HG02973 (cell line): ENCODE results near the gene IRF4.

Experiments
- ATAC-seq: cut with Tn5 transposase; IDR thresholded peaks from one replicate; pipeline ENCODE4 v1.9.1; 2021; ENCODE audit warnings: moderate library complexity; ENCODE audit not compliant: unreplicated experiment

Gene IRF4

GRCh38 chr6:352896-353470 is 38.6 kb upstream of the IRF4 start:
- no peak for ATAC-seq

GRCh38 chr6:353642-354614 is 37.6 kb upstream of the IRF4 start:
- ATAC-seq, result no peak

- no peak for ATAC-seq
These were observed 36.8 kb upstream of the IRF4 start for GRCh38 chr6:354631-355280.

DNA sequence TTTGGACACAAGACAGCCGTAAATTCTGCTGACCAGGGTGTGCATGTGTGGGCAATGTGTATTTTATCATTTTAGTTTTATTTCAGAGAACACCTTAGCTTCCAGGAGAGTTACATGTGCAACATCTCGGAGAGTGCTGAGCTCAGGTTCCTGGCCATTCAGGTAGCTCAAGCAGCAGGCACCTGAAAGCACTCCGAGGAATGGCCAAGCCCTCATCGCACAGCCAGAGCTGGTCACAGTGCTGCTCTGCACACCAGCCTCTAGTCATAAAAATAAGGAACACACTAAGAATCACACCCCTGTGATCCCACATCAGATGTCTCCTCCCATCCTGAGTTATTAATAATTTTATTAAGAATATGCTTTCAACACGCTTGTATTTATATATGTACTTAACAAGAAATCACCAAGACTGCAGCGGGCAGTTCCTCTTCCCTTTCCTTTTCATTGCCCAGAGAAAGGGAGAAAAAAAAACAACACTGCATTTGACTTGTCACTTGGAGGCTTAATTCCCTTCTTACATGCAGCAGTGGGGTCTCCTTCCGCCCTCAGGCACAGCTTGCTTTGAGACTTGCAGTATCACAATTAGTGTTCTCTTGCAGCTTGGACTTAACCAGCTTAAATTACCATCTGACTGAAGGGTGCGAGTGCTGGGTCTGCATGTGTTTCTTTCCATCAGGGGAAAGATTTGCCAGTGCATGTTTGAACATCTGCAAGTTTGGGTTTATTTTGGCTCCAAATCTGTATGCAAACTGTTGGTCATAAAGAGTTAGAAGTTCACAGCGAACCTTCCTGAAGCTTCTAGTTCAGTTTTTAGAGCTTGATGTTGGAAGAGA is 36.0 kb upstream of the IRF4 start:
- ATAC-seq, result no peak

- ATAC-seq, result no peak
These were observed 34.7 kb upstream of the IRF4 start for GRCh38 chr6:356828-357251.

GRCh38 chr6:357261-357790 is 34.2 kb upstream of the IRF4 start:
- no peak for ATAC-seq

DNA sequence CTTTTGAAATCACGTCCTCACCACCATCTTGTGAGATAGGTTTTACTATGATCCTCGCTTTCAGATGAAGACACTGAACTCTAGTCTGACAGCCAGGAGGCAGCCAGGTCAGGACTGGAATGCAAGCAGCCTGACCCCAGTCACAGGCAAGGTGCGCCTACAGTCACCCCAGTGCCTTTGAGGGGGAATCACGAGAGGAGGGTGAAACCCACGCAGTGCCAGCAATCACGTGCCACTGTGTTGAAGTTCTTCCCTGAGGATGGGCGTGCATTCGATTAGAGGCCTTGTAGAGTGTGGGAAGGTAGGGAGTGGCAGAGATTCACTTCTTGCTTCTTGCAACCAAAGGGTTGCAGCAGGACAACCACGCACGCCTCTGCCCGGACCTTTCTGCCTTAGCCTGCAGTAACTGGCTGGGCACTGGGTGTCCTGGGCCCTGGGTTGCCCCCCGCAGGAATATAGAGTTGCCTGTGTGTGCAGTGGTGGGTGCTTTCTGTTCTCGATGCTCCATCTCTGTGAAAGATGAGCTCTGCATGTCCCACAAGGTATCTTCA is 33.7 kb upstream of the IRF4 start:
- ATAC-seq, result no peak

DNA sequence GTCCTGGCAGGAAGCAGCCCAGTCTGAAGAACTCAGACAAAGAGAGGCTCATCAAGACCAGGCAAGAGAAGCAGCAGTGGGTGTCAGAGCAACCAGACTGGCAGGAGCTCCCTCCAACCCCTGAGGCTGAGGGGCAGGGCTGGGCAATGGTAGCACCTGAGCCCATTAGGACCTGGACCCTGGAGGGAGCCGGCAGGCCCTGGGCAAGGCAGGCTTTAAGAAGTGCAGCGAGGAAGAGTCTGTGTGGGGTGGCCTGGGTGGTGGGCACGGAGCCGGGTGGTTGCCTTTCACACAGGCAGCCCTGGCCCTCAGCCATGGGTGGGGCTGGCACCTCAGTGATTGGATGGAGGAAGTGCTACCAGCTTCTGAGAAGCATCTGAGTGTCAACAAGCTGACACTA is 33.1 kb upstream of the IRF4 start:
- ATAC-seq, result no peak

GRCh38 chr6:358847-359246 is 32.7 kb upstream of the IRF4 start:
- no peak for ATAC-seq

- no peak for ATAC-seq
These were observed 32.1 kb upstream of the IRF4 start for GRCh38 chr6:359261-360035.

- ATAC-seq, result no peak
These were observed 31.2 kb upstream of the IRF4 start for GRCh38 chr6:360349-360748.

DNA sequence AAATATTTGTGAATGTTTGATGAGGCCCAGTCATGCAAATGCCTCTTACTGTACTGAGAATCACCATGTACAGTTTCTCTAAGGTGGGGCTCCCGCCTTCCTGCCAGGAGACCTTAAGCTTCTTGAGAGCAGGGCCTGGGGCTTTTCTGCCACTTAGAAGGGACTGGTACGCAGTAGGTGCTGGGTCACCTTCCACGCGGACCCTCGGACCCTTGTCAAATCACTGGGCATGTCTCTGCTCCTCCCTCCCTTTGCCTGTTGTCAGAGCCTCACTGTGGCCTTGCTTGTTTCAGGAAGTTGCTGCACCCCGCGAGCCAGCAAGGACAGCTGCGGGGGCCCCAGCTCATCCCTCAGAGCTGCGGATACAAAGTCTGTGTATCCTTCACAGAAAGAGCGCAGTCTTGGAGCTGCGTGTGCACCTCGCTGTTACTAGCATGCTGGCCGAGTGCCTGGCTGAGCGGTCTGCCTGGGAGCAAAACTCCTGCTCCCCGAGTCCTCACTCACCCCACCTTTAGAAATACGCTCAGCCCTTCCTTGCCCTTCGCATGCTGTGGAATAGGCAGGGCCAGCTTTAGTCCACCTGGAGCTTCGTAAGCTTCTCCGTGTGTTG is 30.7 kb upstream of the IRF4 start:
- no peak for ATAC-seq

GRCh38 chr6:361411-362132 is 30.0 kb upstream of the IRF4 start:
- ATAC-seq, result no peak

DNA sequence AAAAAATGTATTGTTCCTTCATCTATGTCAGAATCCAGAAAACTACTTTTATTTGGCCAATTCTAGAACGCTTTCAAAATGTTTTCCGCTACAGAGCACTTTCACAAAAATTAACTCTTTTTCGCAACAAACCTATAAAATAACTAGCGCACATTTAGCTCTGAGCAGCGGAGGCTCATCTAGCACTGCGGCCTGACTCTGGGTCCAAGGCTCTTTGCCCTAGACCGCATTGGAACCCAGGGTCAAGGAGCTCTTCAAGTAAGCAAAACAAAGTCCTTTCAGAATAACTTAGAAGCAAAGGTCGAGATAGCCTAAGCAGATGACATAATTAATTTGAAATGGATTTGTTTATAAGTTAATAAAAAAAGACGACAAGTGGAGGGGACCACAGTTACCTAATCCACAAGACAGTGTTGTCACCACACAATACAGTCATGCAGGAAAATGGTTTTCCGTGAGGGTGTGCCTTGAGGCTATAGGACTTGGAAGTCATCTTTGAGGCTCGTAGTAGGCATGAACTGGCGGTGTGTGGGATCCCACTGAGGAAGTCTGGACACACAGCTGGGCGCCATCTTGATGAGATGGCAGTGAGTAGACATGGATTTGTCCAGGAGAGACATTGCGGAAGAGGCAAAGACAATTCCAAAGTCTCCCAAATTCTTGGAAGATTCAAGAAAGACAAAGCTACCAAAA is 29.2 kb upstream of the IRF4 start:
- ATAC-seq, result no peak

GRCh38 chr6:362924-363249 is 28.7 kb upstream of the IRF4 start:
- no peak for ATAC-seq

GRCh38 chr6:363291-363690 is 28.3 kb upstream of the IRF4 start:
- ATAC-seq, result no peak

DNA sequence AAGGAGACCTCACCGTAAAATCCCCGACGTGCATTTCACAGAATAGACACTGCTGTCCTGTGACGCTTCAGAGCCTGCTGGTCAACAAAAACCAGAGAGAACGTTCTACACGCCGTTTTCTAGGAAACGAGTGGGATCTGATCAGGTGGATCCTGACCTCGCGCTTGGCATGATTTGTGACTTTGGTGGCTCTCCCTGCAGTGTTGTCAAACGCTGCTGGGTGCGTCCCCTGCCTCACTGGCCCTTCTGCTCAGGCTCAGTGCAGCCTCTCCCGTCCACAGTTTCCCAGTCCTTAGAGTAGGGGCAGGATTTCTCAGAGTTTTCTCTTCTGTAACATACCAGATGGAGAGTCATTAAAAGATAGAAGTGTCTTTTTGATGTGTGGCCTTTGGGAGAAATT is 27.6 kb upstream of the IRF4 start:
- no peak for ATAC-seq
